Activated naive CD4-positive, alpha-beta T cell treated with anti-CD3 and anti-CD28 coated beads, Interleukin-2, amount 10 ng/mL, durations not matched to agents 7 days and 5 days (primary cell): ENCODE data around the gene SV2C.
A peak's percentile ranks its signal among the peaks of the same experiment; 100 is the strongest.
"Not testable (repeated sequence)": the region's sequence is repeated elsewhere in the genome, so short reads cannot be mapped to it uniquely, and the experiment has no call there.

Experiments used
- CTCF ChIA-PET: fragments of 350-600 bp; sonication (Branson Sonifier 250); formaldehyde crosslinking; loops from one replicate; lab custom pipeline; 2021; ENCODE audit warnings: antibody characterized with exemption; lab: Charles Lee
- DNase-seq: peaks from one replicate; pipeline ENCODE4 v3.0.0-alpha.2; 2020
- H3K27ac Mint-ChIP-seq: one replicate; pipeline ENCODE4 v1.8.0; 2021; ENCODE audit warnings: mild to moderate bottlenecking, moderate library complexity, mixed read lengths
- H3K27me3 Mint-ChIP-seq: one replicate; pipeline ENCODE4 v1.8.0; 2021; ENCODE audit warnings: mild to moderate bottlenecking, mixed read lengths
- H3K36me3 Mint-ChIP-seq: one replicate; pipeline ENCODE4 v1.8.0; 2021; ENCODE audit warnings: mixed read lengths
- H3K4me1 Mint-ChIP-seq: one replicate; pipeline ENCODE4 v1.8.0; 2021; ENCODE audit warnings: mixed read lengths
- H3K4me3 Mint-ChIP-seq: one replicate; pipeline ENCODE4 v1.8.0; 2021; ENCODE audit warnings: mild to moderate bottlenecking, moderate library complexity, mixed read lengths
- H3K9me3 Mint-ChIP-seq: one replicate; pipeline ENCODE4 v1.8.0; 2021; ENCODE audit warnings: mixed read lengths

SV2C gene

DNA sequence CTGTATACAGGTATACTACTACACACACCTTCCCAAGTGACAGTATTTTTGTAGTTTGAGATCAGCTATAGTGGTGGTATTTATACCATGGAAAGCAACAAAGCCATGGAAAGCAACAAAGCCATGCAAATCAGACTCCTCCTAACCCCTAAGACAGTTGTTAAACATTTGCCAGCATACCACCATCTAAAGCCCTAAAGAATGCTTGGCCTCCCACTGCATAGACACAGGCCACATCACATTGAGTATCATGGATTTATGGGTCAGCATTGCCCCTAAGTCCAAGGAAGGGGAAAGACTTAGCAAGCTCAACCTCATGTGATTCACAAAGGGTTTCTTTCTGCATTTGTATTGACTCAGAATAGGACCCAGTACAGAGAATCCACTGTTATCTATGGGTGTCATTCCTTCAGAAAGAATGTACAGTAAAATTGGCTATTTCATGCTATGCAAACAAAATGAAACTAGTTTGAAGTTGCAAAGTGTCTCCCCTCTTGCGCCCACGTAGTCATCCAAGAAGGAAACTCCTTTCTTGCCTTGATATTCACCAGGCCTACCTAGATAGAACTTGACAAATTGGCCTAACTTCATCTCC is 249.5 kb downstream of the SV2C start:
- peaks cover 8% of the 10 kb centered on the region for H3K36me3 Mint-ChIP-seq
- H3K4me3 Mint-ChIP-seq, result no peak overlapping the region
- no peak overlapping the region for H3K27ac Mint-ChIP-seq
- peaks cover 63% of the 10 kb centered on the region for H3K4me1 Mint-ChIP-seq
- H3K9me3 Mint-ChIP-seq, result peaks cover 3% of the 10 kb centered on the region
- DNase-seq, result no peak
- no peaks in the 10 kb centered on the region for H3K27me3 Mint-ChIP-seq
- CTCF ChIA-PET, result interaction anchor here (0.9 to 1.9 kb wide), 4 partner anchors 25 to 251 kb away, joined by 3 to 11 read pairs (median 4); no protein-coding TSS in a partner anchor

GRCh38 chr5:76333571-76333970 is 250.4 kb downstream of the SV2C start:
- Mint-ChIP-seq H3K4me1 (peaks cover 62% of the 10 kb centered on the region), H3K4me3 (no peak overlapping the region), H3K27me3 (peaks cover 3% of the 10 kb centered on the region), H3K9me3 (peaks cover 3% of the 10 kb centered on the region), H3K27ac (no peak overlapping the region), H3K36me3 (peaks cover 2% of the 10 kb centered on the region)
- DNase-seq, result no peak
- CTCF ChIA-PET, result no interaction called here

DNA sequence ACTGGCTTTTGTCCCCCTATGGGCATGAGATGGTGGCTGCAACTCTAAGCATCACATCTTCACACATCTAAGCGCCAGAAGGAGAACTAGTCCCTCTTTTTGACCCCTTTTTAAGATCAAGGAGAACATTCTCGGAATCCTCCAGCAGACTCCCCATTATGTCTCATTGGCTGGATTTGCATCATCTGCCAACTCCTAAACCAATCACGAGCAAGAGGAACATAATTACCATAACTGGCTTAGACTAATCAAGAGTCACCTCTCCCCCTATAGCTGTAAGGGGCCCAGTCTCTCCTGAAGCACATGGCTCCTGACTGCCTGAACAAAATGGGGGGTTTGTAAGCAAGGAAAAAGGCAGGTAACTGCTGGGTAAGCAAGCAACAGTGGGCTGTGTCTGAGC is 251.4 kb downstream of the SV2C start:
- H3K9me3 Mint-ChIP-seq, result peaks cover 3% of the 10 kb centered on the region
- CTCF ChIA-PET, result interaction anchor here (1.0 to 1.1 kb wide), 2 partner anchors 26 to 249 kb away, joined by 3 to 4 read pairs; no protein-coding TSS in a partner anchor
- peaks cover 2% of the 10 kb centered on the region for H3K36me3 Mint-ChIP-seq
- no peak for DNase-seq
- no peak overlapping the region for H3K4me3 Mint-ChIP-seq
- peaks cover 53% of the 10 kb centered on the region for H3K4me1 Mint-ChIP-seq
- peaks cover 3% of the 10 kb centered on the region for H3K27me3 Mint-ChIP-seq
- no peak overlapping the region for H3K27ac Mint-ChIP-seq

DNA sequence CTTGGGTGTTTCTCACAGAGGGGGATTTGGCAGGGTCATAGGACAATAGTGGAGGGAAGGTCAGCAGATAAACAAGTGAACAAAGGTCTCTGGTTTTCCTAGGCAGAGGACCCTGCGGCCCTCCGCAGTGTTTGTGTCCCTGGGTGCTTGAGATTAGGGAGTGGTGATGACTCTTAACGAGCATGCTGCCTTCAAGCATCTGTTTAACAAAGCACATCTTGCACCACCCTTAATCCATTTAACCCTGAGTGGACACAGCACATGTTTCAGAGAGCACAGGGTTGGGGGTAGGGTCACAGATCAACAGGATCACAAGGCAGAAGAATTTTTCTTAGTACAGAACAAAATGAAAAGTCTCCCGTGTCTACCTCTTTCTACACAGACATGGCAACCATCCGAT is 252.3 kb downstream of the SV2C start:
- not testable (repeated sequence) for H3K36me3 Mint-ChIP-seq, H3K4me3 Mint-ChIP-seq, H3K27me3 Mint-ChIP-seq, DNase-seq, H3K27ac Mint-ChIP-seq, H3K9me3 Mint-ChIP-seq
- H3K4me1 Mint-ChIP-seq, result peaks cover 46% of the 10 kb centered on the region
- CTCF ChIA-PET, result interaction anchor here (1.0 to 1.1 kb wide), 2 partner anchors 27 to 248 kb away, joined by 3 to 4 read pairs; no protein-coding TSS in a partner anchor

DNA sequence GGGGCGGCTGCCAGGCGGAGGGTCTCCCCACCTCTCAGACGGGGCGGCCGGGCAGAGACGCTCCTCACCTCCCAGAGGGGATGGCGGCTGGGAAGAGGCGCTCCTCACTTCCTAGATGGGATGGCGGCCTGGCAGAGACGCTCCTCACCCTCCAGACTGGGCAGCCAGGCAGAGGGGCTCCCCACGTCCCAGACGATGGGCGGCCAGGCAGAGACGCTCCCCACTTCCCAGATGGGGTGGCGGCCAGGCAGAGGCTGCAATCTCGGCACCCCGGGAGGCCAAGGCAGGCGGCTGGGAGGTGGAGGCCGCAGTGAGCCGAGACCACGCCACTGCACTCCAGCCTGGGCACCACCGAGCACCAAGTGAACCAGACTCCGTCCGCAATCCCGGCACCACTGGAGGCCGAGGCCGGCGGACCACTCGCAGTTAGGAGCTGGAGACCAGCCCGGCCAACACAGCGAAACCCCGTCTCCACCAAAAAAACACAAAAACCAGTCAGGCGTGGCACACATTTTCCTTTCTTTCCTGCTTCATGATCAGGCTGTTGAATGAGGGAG is 253.1 kb downstream of the SV2C start:
- H3K27ac Mint-ChIP-seq, DNase-seq, H3K27me3 Mint-ChIP-seq, H3K4me3 Mint-ChIP-seq, H3K36me3 Mint-ChIP-seq, CTCF ChIA-PET, H3K9me3 Mint-ChIP-seq: not testable (repeated sequence)
- H3K4me1 Mint-ChIP-seq, result peaks cover 39% of the 10 kb centered on the region

DNA sequence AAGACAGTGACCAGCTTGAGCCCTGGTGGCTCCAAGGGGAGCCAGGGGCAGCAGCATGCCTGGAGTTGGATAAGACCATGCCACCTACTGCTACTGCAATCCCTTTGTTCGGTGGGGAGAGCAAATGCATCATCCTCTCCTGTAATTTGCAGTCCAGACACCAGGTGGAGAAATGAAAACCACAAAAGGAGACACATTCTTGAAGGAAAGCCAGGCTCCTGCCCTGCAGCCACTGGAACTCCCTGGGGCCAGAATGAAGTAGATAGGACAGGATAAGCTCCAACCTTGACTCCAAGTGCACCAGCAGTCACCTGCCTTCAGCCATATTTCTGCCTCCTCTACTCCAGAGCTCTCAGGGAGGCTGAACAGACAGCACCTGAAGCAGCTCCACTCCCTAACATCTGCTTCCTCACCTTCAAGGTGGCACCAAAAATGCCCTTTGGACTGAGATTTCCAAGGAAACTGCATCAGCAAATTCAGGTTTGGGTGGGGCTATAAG is 254.8 kb downstream of the SV2C start:
- Mint-ChIP-seq H3K9me3 (peaks cover 3% of the 10 kb centered on the region), H3K4me3 (no peak overlapping the region), H3K4me1 (peaks cover 38% of the 10 kb centered on the region), H3K27me3 (peaks cover 3% of the 10 kb centered on the region), H3K27ac (no peak overlapping the region), H3K36me3 (peaks cover 2% of the 10 kb centered on the region)
- DNase-seq, result peak; percentile 62
- CTCF ChIA-PET, result interaction anchor here (1.0 to 1.6 kb wide), 6 partner anchors 46 to 770 kb away, joined by 3 to 14 read pairs (median 3); partner anchors contain the start of gene IQGAP2

DNA sequence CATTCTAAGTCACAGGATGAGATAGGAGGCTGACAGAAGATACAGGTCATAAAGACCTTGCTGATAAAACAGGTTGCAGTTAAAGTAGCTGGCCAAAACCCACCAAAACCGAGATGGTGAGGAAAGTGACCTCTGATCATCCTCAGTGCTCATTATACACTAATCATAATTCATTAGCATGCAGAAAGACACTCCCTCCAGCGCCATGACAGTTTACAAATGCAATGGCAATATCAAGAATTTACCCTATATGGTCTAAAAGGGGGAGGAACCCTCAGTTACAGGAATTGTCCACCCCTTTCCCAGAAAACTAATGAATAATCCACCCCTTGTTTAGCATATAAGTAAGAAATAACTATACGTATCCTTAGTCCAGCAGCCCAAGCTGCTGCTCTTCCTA is 256.7 kb downstream of the SV2C start:
- H3K27me3 Mint-ChIP-seq, result peaks cover 3% of the 10 kb centered on the region
- H3K36me3 Mint-ChIP-seq, result peaks cover 2% of the 10 kb centered on the region
- H3K27ac Mint-ChIP-seq, result no peak overlapping the region
- H3K4me3 Mint-ChIP-seq, result no peak overlapping the region
- peaks cover 3% of the 10 kb centered on the region for H3K9me3 Mint-ChIP-seq
- CTCF ChIA-PET, result no interaction called here
- no peak for DNase-seq
- H3K4me1 Mint-ChIP-seq, result peaks cover 32% of the 10 kb centered on the region

- CTCF ChIA-PET, result interaction anchor here (0.6 kb wide), 1 partner anchor 67 kb away, joined by 3 read pairs; no protein-coding TSS in a partner anchor
- Mint-ChIP-seq H3K4me1 (peaks cover 32% of the 10 kb centered on the region), H3K27ac (no peak overlapping the region), H3K27me3 (peaks cover 3% of the 10 kb centered on the region), H3K4me3 (no peak overlapping the region), H3K36me3 (no peaks in the 10 kb centered on the region), H3K9me3 (no peaks in the 10 kb centered on the region)
- DNase-seq, result no peak
These were observed 258.6 kb downstream of the SV2C start for GRCh38 chr5:76341651-76342334.

DNA sequence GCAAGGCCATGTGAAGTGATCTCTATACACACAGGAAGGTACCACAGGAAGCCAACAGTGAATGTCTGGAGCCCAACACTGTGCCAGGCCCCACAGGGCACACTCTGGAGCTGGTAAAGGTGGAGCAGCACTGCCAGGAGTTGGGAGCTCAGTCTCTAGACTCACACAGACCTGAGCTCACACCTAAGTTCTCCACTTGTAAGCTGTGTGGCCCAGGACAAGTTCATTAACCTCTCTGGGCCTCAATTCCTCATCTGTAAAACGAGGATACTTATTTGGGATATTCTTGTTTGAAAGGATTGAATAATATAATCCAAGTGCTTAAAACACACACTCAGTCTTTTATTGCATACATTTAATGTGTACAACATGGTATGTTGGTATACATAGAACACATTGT is 259.3 kb downstream of the SV2C start:
- Mint-ChIP-seq H3K4me1 (peaks cover 28% of the 10 kb centered on the region), H3K9me3 (no peaks in the 10 kb centered on the region), H3K27me3 (peaks cover 3% of the 10 kb centered on the region), H3K4me3 (no peak overlapping the region), H3K36me3 (no peaks in the 10 kb centered on the region), H3K27ac (no peak overlapping the region)
- no peak for DNase-seq
- CTCF ChIA-PET, result no interaction called here

DNA sequence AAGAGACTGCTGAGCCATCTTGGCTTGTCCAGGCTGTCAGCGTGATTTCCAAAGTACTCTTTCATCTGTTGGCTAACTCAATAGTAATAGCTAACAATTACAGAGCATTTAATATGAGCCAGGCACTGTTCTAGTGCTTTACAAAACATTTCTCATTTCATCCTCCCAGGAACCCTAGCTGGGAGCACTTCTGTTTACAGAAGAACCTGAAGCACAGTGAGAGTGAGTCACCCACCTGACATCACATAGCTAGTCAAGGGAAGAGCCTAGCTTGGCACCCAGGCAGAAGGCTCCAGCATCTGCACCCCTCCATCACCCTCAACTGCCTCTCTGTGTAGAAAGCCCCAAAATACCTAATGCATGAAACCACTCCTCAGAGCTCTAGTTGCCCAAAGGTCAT is 262.4 kb downstream of the SV2C start:
- DNase-seq, result no peak
- H3K27me3 Mint-ChIP-seq, result peaks cover under 1% of the 10 kb centered on the region
- no peak overlapping the region for H3K4me3 Mint-ChIP-seq
- CTCF ChIA-PET, result interaction anchor here (1.4 kb wide), 1 partner anchor 238 kb away, joined by 3 read pairs; no protein-coding TSS in a partner anchor
- no peak overlapping the region for H3K27ac Mint-ChIP-seq
- H3K36me3 Mint-ChIP-seq, result peaks cover 3% of the 10 kb centered on the region
- no peaks in the 10 kb centered on the region for H3K9me3 Mint-ChIP-seq
- H3K4me1 Mint-ChIP-seq, result peaks cover 20% of the 10 kb centered on the region

DNA sequence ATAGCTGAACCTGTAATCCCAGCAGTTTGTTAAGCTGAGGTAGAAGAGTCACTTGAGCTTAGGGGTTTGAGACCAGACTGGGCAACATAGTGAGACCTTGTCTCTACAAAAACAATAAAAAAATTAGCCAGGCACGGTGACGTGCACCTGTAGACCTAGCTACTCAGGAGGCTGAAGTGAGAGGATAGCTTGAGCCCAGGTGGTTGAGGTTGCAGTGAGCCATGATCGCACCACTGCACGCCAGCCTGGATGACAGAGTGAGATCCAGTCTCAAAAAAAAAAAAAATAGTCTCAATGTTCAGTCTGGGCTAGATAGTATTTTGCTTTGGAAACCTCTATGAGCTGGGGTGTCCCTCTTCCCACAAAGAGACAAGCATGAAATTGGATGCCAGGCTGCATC is 268.0 kb downstream of the SV2C start:
- CTCF ChIA-PET, result no interaction called here
- no peaks in the 10 kb centered on the region for H3K9me3 Mint-ChIP-seq
- DNase-seq, result no peak
- H3K4me1 Mint-ChIP-seq, result peaks cover 3% of the 10 kb centered on the region
- no peak overlapping the region for H3K4me3 Mint-ChIP-seq
- H3K27me3 Mint-ChIP-seq, result peaks cover 14% of the 10 kb centered on the region
- peaks cover 3% of the 10 kb centered on the region for H3K36me3 Mint-ChIP-seq
- no peak overlapping the region for H3K27ac Mint-ChIP-seq

DNA sequence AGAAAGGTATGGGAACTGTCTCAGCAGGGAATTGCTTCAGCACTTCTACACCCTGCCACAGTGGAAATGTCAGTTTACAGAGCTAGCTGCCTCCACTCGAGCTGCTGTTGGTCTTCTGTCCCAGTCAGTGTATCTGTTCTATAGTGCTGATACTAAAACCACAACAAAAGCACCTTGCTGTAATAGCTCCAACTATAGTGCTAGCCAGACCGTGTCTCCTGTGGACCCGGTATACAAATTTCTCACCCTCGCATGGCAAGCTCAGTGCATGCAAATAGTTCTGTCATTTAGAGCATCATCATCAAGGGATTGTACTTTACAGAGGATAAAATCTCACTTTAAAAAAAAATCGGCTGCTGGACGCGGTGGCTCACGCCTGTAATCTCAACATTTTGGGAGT is 268.4 kb downstream of the SV2C start:
- Mint-ChIP-seq H3K4me3 (no peak overlapping the region), H3K36me3 (peaks cover 3% of the 10 kb centered on the region)

GRCh38 chr5:76356887-76357286 is 273.7 kb downstream of the SV2C start:
- no peaks in the 10 kb centered on the region for H3K36me3 Mint-ChIP-seq
- H3K27ac Mint-ChIP-seq, result no peak overlapping the region
- no peak for DNase-seq
- H3K27me3 Mint-ChIP-seq, result peaks cover 26% of the 10 kb centered on the region
- H3K4me1 Mint-ChIP-seq, result no peaks in the 10 kb centered on the region
- no peaks in the 10 kb centered on the region for H3K9me3 Mint-ChIP-seq
- CTCF ChIA-PET, result no interaction called here
- no peak overlapping the region for H3K4me3 Mint-ChIP-seq

More for the DNA sequence above, 268.4 kb downstream of the SV2C start:
- Mint-ChIP-seq H3K9me3 (no peaks in the 10 kb centered on the region), H3K27ac (no peak overlapping the region), H3K4me1 (peaks cover 3% of the 10 kb centered on the region), H3K27me3 (peaks cover 14% of the 10 kb centered on the region)
- CTCF ChIA-PET, result no interaction called here
- DNase-seq, result no peak

- no peak for DNase-seq
- no peak overlapping the region for H3K27ac Mint-ChIP-seq
- H3K4me1 Mint-ChIP-seq, result no peaks in the 10 kb centered on the region
- peaks cover 9% of the 10 kb centered on the region for H3K27me3 Mint-ChIP-seq
- CTCF ChIA-PET, result no interaction called here
- H3K4me3 Mint-ChIP-seq, result no peak overlapping the region
- H3K36me3 Mint-ChIP-seq, result peaks cover 2% of the 10 kb centered on the region
- H3K9me3 Mint-ChIP-seq, result no peaks in the 10 kb centered on the region
These were observed 280.4 kb downstream of the SV2C start for GRCh38 chr5:76363352-76364225.
